Measurements from ENCODE around the gene RABL6.
A peak's percentile ranks its signal among the peaks of the same experiment; 100 is the strongest.
"Not testable (repeated sequence)": the region's sequence is repeated elsewhere in the genome, so short reads cannot be mapped to it uniquely, and the experiment has no call there.

Gene RABL6

GRCh38 chr9:136837856-136838277, 30.1 kb downstream of the RABL6 start:
- DNase-seq = not testable (repeated sequence)

- no peak for DNase-seq
Measured at GRCh38 chr9:136838314-136839228, 30.8 kb downstream of the RABL6 start.

- no peak for DNase-seq
Measured at GRCh38 chr9:136839229-136840139, 31.7 kb downstream of the RABL6 start.

GRCh38 chr9:136840140-136840876, 32.6 kb downstream of the RABL6 start:
- DNase-seq = no peak

GRCh38 chr9:136840877-136841645, 33.3 kb downstream of the RABL6 start:
- peak in 1 of 2 experiments; percentile 22 for DNase-seq

GRCh38 chr9:136841646-136842379, 34.1 kb downstream of the RABL6 start:
- DNase-seq = not testable (repeated sequence)

- DNase-seq = peak; percentile 89 to 91
Measured at GRCh38 chr9:136842380-136842948, 34.7 kb downstream of the RABL6 start, which contains the start of gene AJM1. Gene AJM1 (plus strand): TSS chr9:136842478. CDS start chr9:136844415, 1,937 bp downstream.

GRCh38 chr9:136843159-136843800, 35.5 kb downstream of the RABL6 start:
- DNase-seq = peak; percentile 24 to 30

GRCh38 chr9:136843801-136844740, 36.3 kb downstream of the RABL6 start:
- peak; percentile 83 for DNase-seq

- peak; percentile 43 to 52 for DNase-seq
Measured at GRCh38 chr9:136844761-136845464, 37.2 kb downstream of the RABL6 start.

GRCh38 chr9:136845465-136846260, 37.9 kb downstream of the RABL6 start:
- DNase-seq = peak in 1 of 2 experiments; percentile 36

GRCh38 chr9:136846376-136847087, 38.8 kb downstream of the RABL6 start:
- peak in 1 of 2 experiments; percentile 34 for DNase-seq

GRCh38 chr9:136847088-136847825, 39.5 kb downstream of the RABL6 start:
- DNase-seq = peak; percentile 42 to 56

- DNase-seq = peak; percentile 91 to 92
Measured at GRCh38 chr9:136847826-136848392, 40.2 kb downstream of the RABL6 start.

- DNase-seq = peak; percentile 65 to 68
Measured at GRCh38 chr9:136848393-136849037, 40.8 kb downstream of the RABL6 start.

Data from activated T-cell treated with anti-CD3 and anti-CD28 coated beads, Interleukin-2, amount 50 U/mL, for 48 hours (primary cell).